ENCODE measurements around the gene NUP88.
A peak's percentile ranks its signal among the peaks of the same experiment; 100 is the strongest.

NUP88 gene

GRCh38 chr17:5364156-5364555 is 55.3 kb downstream of the NUP88 start:
- H3K4me3 ChIP-seq (replicated peaks; ENCODE audit: low read depth, low read length): no peak overlapping the region
- peak; percentile 73 for DNase-seq (ENCODE audit: low read depth)
- TF ChIP-seq CTCF (IDR thresholded peaks at IDR 0.05; ENCODE audit: low read length, missing control alignments): no peak

- TF ChIP-seq CTCF (IDR thresholded peaks at IDR 0.05; ENCODE audit: low read length, missing control alignments): no peak
Observed at GRCh38 chr17:5362162-5362811, 57.2 kb downstream of the NUP88 start.

GRCh38 chr17:5361426-5361825 is 58.0 kb downstream of the NUP88 start:
- no peak for DNase-seq (ENCODE audit: low read depth)
- no peak overlapping the region for H3K4me3 ChIP-seq (replicated peaks; ENCODE audit: low read depth, low read length)
- no peak for TF ChIP-seq CTCF (IDR thresholded peaks at IDR 0.05; ENCODE audit: low read length, missing control alignments)

More at GRCh38 chr17:5362162-5362811, 57.2 kb downstream of the NUP88 start:
- DNase-seq (ENCODE audit: low read depth): no peak
- H3K4me3 ChIP-seq (replicated peaks; ENCODE audit: low read depth, low read length): no peak overlapping the region

GRCh38 chr17:5355421-5356129 is 63.9 kb downstream of the NUP88 start:
- TF ChIP-seq CTCF (IDR thresholded peaks at IDR 0.05; ENCODE audit: low read length, missing control alignments): no peak
- peak; percentile 4 for DNase-seq (ENCODE audit: low read depth)
- H3K4me3 ChIP-seq (replicated peaks; ENCODE audit: low read depth, low read length): no peak overlapping the region

GRCh38 chr17:5354886-5355415 is 64.5 kb downstream of the NUP88 start:
- no peak overlapping the region for H3K4me3 ChIP-seq (replicated peaks; ENCODE audit: low read depth, low read length)
- DNase-seq (ENCODE audit: low read depth): no peak
- TF ChIP-seq CTCF (IDR thresholded peaks at IDR 0.05; ENCODE audit: low read length, missing control alignments): no peak

GRCh38 chr17:5354310-5354709 is 65.2 kb downstream of the NUP88 start:
- H3K4me3 ChIP-seq (replicated peaks; ENCODE audit: low read depth, low read length): no peak overlapping the region
- TF ChIP-seq CTCF (IDR thresholded peaks at IDR 0.05; ENCODE audit: low read length, missing control alignments): no peak
- no peak for DNase-seq (ENCODE audit: low read depth)
